ENCODE results near the gene SCN4A.
A peak's percentile ranks its signal among the peaks of the same experiment; 100 is the strongest.
"Not testable (repeated sequence)": the region's sequence is repeated elsewhere in the genome, so short reads cannot be mapped to it uniquely, and the experiment has no call there.

SCN4A gene

DNA sequence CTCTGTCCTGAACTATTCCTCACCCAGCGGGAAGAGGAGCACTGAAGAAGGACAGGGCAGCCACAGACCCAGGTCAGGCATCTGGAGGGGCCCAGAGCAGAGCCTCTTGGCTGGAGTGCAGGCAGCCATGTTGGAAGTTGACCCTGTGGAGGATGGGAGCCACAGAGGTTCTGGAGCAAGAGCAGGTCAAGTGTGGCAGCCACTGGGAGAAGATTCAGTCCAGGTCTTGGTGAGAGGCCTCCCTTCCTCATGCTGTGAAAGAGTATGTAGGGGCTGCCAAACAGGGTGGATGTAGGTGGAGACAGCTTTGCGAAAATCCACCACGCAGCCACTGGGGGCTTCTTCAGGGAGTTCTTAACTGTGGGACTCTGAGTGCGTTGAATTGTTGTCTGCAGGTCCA is 40.0 kb downstream of the SCN4A start:
- no peak for DNase-seq

DNA sequence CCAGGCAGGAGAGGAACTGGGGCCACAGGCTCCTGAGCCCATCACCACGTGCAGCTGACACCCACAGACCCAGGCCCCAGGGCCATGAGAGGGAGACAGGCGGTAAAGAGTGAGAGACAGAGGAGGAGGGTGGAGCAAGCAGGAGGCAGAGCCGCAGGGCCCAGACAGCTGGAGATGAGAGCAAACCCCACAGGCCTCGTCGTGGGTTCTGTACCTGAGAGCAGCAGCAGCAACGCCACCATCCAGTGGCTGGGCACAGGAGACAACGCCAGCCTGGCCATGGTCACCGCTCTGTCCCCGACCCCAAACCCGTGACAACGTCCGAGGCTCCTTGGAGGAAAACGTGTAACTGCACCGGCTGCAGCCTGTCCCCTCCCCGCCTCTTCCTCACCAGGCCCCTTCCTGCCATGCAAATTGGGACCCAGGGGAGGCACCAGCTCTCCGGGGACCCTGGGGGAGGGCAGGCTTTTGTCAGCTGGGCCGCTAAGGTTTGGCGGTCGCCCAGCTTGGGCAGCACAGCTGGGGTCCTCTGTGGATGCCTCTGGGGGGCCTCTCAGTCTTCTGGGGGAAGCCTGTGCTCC is 40.6 kb downstream of the SCN4A start, which contains the start of gene CD79B:
Gene CD79B (minus strand): TSS at position 351 of the 581 bp plus-strand sequence. CDS start 70 bp downstream, at position 281.
- no peak for DNase-seq

DNA sequence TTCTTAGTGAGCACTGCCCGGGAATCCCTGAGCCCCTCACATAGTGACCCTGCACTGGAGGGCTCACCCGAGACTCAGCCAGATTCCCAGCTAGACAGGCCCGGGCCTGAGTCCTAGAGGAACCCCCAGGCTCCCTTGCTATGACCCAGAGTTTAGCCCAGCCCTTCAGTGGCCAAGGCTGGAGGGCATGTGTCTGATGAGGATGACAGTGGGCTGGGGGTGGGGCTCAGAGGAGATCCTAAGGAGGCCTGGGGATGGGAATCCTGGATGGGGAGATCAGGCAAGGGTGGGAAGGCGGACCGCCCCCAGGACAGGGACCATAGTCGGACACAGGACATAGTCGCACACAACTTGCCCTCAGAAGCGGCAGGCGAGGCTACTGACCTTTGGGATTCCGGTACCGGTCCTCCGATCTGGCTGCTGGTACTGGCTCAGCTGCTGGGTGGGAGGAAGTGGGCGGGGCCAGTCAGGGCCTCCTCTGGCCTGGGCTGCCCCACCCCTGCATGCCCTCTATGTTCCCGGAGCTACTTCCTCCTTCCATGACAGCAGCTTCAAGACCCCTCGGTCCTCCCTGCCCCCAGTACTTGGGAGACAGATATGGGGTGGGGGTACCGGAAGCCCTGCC is 41.7 kb downstream of the SCN4A start:
- no peak for DNase-seq

DNA sequence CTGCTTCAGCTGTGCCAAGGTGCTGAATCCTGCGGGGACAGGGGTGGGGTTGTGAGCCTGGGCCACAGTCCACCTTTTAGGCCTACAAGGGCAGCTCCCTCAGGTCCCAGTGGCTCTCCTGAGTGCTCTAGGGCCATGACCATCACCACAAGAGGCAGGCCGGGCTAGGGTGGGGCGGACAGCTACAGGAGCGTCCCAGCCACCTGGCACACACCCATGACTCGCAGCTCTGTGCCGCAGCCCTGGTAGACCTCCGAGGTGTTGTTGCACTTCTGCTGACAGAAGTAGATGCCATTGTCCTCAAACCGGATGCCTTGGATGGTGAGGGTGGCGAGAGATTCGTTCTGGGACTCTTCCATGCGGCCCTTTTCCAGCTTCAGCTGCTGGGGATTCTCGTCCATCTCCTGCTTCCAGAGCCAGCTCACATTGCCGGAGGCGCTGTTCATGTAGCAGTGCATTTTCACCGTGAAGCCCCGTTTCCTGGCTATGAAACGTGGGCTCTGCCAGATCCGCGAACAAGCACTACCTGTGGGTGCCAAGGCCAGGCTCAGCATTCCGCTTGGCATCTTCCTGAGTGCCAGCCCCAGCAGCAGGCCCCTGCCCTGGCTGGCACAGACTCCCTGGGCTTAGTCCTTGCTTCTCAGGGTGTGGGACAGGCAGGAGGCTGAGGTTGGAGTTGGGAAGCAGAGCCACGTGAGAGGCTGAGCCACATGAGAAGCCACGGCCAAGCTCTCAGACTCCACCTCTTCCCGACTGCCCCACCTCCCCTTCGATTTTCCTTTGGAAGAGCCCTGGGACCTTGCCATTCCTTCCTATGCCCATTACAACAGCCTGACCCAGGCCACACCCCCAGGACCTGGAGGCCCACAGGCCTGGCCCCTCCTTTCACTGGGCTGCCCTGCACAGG is 42.6 kb downstream of the SCN4A start:
- no peak for DNase-seq

DNA sequence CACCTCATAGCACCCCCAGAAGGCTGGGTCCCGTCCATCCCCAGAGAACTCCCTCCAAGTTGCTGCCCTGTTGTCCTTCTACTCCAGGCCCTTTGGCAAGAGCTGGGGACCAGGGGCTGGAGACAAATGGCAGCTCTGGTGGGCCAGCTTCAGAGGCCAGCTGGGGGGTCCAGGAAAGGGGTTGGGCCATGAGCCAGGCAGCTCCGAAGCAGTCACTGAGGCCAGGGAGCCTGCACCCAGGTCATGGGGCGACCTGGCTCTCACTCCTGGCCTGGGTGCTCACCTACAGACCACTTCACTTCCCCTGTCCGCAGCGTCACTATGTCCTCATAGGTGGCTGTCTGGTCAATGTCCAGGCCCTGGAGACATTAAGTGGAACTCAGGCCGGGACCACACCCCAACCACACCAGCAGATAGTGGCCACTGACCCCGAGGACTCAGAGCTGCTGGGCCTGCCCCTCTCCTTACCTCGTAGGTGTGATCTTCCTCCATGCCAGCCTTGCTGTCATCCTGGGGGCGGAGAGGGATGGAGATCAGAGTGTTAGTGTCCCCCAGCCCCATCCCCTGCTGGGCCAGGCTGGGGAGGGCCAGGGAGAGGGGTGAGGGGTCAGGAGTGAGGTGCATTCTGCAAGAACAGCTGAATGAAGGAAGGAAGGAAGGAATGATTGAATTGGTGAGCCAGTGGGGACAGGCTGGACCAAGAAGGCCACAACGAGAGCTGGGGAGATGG is 43.6 kb downstream of the SCN4A start:
- DNase-seq, result no peak

DNA sequence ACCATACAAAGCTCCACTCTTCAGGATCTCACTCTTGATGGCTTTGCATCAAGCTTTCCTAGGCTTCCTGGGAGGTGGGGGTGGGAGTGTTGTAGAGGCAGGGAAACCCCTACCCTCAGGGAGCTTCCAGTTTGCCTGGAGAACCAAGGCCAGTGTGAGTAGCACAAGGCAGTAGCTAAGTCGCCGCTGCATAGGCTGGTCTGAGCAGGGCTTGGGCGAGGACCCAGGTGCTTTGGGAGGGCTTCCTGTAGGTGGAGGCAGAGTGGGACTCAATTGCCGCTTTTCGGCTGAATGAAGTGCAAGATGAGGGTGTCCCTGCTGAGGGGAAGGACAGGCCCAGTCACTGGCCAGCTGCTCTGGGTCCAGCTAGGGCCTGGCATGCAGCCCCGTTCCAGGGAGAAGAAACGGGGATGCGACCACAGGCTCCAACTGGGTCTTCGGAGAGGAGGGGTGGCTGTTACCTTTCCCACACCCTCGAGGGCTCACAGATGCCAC is 44.5 kb downstream of the SCN4A start:
- DNase-seq, result no peak

DNA sequence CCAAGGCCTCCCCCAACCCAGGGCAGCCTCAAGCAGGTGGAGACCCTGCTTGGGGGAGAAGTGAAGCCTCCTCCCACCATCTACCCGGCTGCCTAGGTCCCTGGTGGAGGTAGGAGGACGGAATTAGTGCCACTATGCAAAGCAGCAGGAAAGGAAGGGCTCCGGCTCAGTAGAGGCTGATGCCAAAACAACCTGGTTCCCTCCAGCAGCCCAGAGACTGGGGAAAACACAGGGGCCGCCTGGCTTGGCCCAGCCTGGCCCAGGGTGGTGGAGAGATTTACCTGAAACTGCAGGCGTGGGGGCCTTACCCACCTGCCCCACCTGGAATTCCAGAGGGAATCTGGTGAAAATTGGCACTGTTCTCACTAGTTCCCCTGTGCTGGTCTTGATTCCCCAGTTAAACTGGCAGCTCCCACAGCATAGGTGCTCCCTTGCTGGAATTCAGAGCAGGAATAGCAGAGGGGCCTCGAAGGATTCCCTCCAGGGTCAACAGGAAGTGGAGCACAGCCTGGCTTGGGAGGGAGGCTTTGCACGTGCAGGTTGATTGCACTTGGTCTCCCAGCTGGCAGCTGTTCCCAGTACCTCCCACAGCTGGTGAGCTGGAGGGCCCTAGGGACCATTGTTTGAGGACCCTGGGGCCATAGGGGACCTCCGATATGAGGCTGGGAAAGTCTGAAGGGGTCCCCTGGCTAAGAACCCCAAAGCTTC is 45.1 kb downstream of the SCN4A start:
- DNase-seq, result no peak

DNA sequence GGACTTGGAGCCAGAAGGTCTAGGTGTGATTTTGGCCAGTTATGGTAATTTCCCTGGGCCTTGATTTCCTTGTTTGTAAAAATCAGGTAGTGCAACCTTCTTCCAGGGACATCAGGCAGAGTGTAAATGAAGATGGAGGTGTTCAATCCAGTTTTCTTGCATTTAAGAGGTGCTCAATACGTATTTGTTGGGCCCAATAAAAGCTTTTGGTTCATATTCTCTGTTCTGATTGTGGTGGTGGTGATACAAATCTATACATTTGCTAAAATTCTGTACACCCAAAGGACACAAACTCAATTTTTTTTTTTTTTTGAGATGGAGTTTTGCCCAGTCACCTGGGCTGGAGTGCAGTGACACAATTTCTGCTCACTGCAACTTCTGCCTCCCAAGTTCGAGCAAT is 46.6 kb downstream of the SCN4A start:
- DNase-seq, result no peak

DNA sequence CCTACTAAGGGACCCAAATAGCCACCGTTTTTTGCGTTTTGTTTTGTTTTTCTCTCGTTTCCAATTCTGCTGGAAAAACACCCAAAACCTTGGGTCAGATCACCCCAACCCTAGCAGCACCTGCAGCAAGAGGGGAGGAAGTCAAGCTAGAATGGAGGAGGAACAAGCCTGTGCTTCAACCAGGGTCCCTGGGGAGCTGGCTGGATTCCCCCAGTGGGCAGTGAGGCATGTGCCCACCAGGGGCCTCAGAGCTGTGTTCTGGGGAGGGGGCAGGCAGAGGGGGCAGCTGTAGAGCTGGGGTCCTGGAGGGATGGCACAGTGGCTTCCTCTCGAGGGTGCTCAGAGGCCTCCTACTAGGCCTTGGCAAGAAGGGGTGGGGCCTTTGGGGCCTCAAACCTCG is 47.1 kb downstream of the SCN4A start:
- DNase-seq, result no peak

DNA sequence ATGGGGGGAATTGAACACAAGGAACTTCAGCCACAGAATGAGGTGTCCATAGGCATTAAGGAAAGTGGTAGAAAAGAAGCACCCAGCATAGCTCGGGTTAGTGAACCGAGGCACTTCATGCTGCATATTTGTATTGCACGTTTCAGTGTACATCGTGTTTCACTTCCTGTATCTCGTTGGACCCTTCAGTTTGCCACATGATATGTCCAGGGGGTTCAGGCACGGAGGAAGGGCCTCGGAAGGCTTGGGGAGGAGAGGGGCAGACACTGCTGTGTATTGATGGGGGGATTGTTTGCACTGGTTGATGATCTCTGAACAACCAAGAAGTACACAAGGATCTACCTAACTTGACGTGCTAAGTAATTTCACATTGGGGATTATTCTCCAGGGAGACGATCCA is 50.3 kb downstream of the SCN4A start:
- not testable (repeated sequence) for DNase-seq

DNA sequence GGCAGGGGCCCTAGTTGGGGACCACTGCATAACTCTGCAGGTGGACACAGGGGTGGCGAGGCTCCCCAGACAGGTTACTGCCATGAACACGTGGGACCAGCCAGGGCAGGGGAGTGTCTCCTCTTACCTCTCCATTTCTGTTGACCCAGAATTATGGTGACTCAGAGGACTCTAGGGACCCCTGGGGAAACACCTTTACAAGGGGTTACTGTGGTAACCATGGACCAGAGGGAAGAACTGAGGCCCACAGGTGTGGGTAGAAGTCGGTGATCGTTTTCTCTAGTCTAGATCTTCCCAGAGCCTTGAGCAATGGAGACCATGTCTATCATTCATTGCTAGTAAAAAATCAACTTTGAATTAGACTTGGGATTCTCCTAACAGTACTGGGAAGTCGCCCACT is 51.9 kb downstream of the SCN4A start:
- not testable (repeated sequence) for DNase-seq

DNA sequence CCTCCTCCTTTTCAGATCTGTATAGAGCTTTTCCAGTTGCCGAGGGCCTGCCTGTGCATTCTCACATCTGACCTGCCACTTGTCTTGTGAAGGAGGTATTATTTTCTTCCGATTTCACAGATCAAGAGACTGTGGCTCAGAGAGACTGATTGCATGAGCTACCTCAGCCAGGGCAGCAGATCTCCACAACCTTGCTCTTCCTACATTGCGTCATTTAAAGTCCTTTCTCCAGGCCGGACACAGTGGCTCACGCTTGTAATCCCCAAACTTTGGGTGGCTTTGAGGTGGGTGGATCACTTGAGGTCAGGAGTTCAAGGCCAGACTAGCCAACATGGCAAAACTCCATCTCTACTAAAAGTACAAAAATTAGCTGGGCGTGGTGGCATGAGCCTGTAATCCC is 52.7 kb downstream of the SCN4A start:
- DNase-seq, result not testable (repeated sequence)

DNA sequence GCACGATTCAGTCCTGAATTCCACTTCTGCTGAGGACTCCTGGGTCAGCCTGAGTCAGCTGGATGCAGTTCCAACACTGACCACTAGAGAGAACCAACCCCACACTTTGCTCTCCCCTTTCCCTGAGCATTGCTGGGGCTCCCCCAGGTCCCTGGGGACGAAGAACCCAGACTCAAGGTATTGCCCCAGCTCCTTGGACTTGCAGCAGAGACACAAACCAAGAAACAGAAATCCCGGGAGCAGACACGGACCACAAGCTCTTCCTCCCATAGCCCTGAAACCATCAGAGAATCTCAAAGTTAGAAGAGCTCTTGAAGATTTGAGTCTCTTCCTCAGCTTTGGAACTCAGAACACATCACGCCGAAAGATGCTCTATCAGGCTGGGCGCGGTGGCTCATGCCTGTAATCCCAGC is 53.4 kb downstream of the SCN4A start:
- peak; percentile 8 to 58 for DNase-seq

DNA sequence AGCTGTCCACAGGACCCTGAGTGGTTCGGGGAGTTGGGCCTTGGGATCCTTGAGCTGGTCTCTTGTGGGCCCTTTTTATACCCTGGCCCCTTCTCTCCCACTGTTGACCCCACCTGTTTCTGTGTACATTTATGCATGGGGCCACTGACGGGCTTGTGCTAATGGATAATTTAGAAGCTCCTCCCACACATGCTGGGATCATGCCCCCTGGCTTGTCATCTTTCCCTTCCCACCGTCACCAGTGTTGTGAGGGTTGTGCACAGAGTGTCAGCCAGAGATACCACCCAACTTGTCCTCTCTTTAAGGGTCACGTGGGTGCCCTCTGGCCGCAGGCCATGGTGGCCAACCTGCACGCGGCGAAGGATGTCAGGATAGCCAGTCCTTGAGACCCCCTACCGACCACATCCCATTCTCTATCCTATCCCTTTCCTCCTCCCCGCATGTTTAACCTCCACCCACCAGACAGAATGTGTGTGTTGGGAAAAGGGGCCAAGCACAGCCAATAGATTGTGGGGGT is 53.9 kb downstream of the SCN4A start, which contains the start of gene GH1:
Gene GH1 (minus strand): TSS at position 51 of the 517 bp plus-strand sequence. CDS start 63 bp downstream, outside the sequence.
- not testable (repeated sequence) for DNase-seq

DNA sequence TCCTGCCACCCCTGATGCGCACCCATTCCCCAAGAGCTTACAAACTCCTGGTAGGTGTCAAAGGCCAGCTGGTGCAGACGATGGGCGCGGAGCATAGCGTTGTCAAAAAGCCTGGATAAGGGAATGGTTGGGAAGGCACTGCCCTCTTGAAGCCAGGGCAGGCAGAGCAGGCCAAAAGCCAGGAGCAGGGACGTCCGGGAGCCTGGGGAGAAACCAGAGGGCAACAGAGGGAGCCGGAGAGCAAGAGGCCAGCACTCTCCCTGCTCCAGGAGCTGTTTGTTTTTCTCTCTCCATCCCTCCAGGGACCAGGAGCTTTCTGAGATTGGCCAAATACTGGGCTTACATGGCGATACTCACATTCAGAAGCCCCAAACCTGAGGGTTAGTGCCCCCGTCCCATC is 54.4 kb downstream of the SCN4A start:
- no peak for DNase-seq

DNA sequence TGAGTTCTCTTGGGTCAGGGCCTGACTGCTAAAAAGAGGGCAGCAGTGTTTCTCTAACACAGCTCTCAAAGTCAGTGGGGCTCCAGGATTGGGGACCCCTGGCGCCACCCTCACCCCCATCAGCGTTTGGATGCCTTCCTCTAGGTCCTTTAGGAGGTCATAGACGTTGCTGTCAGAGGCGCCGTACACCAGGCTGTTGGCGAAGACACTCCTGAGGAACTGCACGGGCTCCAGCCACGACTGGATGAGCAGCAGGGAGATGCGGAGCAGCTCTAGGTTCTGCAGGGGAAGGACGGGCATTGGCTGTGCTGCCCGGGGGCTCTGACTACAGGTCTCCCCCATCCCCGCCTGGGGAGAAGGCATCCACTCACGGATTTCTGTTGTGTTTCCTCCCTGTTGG is 55.1 kb downstream of the SCN4A start:
- DNase-seq, result no peak

DNA sequence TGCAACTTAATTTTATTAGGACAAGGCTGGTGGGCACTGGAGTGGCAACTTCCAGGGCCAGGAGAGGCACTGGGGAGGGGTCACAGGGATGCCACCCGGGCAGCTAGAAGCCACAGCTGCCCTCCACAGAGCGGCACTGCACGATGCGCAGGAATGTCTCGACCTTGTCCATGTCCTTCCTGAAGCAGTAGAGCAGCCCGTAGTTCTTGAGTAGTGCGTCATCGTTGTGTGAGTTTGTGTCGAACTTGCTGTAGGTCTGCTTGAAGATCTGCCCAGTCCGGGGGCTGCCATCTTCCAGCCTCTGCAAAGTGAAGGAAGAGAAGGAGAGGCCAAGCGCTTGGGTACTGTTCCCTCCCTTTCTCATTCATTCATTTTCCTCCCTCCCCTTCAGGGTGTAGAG is 55.5 kb downstream of the SCN4A start:
- not testable (repeated sequence) for DNase-seq

DNA sequence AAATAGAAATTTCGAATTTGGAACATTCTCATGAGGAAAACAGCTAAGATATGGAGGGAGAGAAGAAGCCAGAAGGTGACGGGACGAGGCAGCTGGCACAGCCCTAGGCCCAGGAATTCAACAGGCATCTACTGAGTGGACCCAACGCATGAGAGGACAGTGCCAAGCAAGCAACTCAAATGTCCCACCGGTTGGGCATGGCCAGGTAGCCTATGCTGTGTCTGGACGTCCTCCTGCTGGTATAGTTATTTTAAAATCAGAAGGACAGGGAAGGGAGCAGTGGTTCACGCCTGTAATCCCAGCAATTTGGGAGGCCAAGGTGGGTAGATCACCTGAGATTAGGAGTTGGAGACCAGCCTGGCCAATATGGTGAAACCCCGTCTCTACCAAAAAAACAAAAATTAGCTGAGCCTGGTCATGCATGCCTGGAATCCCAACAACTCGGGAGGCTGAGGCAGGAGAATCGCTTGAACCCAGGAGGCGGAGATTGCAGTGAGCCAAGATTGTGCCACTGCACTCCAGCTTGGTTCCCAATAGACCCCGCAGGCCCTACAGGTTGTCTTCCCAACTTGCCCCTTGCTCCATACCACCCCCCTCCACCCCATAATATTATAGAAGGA is 56.0 kb downstream of the SCN4A start:
- no peak for DNase-seq

DNA sequence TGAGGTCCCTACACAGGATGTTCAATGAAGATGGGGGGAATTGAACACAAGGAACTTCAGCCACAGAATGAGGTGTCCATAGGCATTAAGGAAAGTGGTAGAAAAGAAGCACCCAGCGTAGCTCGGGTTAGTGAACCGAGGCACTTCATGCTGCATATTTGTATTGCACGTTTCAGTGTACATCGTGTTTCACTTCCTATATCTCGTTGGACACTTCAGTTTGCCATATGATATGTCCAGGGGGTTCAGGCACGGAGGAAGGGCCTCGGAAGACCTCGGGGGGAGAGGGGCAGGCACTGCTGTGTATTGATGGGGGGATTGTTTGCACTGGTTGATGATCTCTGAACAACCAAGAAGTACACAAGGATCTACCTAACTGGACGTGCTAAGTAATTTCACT is 57.0 kb downstream of the SCN4A start:
- not testable (repeated sequence) for DNase-seq

DNA sequence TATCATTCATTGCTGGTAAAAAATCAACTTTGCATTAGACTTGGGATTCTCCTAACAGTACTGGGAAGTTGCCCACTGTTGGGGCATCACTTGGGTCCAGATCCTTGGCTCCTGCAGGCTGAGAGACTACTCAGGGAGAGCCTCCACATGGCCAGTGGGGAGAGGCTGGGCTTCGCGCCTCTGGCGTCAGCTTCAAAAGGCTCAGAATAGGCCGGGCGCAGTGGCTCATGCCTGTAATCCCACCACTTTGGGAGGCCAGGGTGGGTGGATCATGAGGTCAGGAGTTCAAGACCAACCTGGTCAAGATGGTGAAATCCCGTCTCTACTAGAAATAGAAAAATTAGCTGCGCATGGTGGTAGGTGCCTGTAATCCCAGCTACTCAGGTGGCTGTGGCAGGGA is 58.2 kb downstream of the SCN4A start:
- no peak for DNase-seq

DNA sequence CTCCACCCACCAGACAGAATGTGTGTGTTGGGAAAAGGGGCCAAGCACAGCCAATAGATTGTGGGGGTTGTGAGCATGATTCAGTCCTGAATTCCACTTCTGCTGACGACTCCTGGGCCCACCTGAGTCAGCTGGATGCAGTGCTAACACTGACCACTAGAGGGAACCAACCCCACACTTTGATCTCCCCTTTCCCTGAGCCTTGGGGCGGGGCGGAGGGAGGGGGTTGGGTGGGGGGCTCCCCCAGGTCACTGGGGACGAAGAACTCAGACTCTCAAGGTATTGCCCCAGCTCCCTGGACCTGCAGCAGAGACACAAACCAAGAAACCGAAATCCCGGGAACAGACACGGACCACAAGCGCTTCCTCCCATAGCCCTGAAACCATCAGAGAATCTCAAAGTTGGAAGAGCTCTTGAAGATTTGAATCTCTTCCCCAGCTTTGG is 61.0 kb downstream of the SCN4A start:
- peak in 1 of 2 experiments; percentile 7 for DNase-seq

Measured in NCI-H2081 (cell line).